IPS-20b (cell line): ENCODE measurements around the gene IP6K2.
"Not testable (repeated sequence)": the region's sequence is repeated elsewhere in the genome, so short reads cannot be mapped to it uniquely, and the experiment has no call there.

ENCODE experiments used
- H3K27ac ChIP-seq: one replicate; pipeline ENCODE4 v1.5.1; 2013; ENCODE audit warnings: low read length
- H3K27me3 ChIP-seq: 2 replicates; pipeline ENCODE4 v1.6.1; 2013; ENCODE audit warnings: mild to moderate bottlenecking, low read length, inconsistent platforms; ENCODE audit not compliant: insufficient read depth
- H3K36me3 ChIP-seq: 2 replicates; pipeline ENCODE4 v1.6.1; 2013; ENCODE audit warnings: low read depth, mild to moderate bottlenecking, inconsistent platforms, low read length, moderate library complexity; ENCODE audit not compliant: insufficient read depth
- H3K4me1 ChIP-seq: 2 replicates; pipeline ENCODE4 v1.6.1; 2013; ENCODE audit warnings: mild to moderate bottlenecking, control low read depth, inconsistent platforms, low read length, moderate library complexity; ENCODE audit not compliant: insufficient read depth
- H3K4me3 ChIP-seq: 2 replicates; pipeline ENCODE4 v1.5.1; 2013; ENCODE audit warnings: mild to moderate bottlenecking, low read length, inconsistent platforms
- H3K9ac ChIP-seq: 2 replicates; pipeline ENCODE4 v1.6.1; 2013; ENCODE audit warnings: low read depth, mild to moderate bottlenecking, inconsistent platforms, low read length, moderate library complexity
- H3K9me3 ChIP-seq: 2 replicates; pipeline ENCODE4 v1.6.1; 2013; ENCODE audit warnings: mild to moderate bottlenecking, low read depth, low read length, inconsistent platforms; ENCODE audit not compliant: insufficient read depth

Gene IP6K2

DNA sequence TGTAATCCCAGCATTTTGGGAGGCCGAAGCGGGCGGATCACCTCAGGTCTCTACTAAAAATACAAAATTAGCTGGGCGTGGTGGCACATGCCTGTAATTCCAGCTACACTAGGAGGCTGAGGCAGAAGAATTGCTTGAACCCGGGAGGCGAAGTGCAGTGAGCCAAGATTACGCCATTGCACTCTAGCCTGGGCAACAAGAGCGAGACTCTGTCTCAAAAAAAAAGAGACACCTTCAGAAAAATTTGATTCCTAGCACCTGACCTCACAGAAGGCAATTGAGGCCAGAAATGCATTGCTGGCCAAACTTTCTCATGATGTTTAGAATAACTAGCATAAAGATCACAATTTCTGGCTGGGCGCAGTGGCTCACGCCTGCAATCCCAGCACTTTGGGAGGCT, 24.2 kb upstream of the IP6K2 start:
- not testable (repeated sequence) for H3K9ac ChIP-seq, H3K4me3 ChIP-seq, H3K4me1 ChIP-seq, H3K36me3 ChIP-seq, H3K27ac ChIP-seq, H3K27me3 ChIP-seq, H3K9me3 ChIP-seq

DNA sequence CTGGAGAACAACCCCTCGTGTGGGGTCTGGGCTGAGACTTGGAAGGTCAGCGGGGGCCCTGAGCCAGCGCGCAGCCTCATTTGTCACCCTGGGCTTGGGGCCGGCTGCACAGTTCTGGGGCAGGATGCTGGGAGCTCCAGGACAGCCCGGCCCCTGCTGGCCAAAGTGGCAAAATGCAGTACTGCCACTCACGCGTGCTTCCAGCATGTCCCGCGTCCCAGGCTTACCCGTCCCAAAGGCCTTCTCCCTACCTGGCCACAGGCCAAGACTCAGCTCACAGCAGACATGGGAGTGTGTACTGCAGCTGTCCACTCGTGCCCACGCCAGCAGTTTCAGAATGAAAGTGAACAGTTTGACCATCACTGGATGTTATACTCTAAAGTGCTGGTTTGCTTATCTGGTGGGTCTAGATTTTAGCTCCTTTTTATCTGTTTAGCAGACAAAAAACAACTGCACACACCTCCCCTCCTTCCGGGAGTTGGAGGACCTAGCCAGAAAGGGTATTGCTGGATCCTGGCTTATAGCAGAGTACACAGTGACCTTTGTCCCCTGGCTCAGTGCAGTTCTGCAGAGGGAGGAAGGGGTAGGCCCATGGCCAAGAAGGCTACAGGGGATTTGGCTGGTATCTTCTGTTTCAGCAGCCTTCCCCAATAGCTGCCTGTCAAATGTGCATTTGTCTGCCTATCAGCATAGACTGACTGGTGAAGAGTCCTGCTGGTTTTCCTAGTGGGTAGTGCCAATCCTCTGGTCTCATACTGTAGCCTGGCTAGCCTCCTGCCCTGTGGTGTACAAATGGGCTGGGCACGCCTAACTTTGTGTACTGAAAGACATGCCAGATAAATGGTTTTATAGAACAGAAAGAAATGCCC, 23.2 kb upstream of the IP6K2 start:
- H3K4me3 ChIP-seq, result no peak overlapping the region
- H3K9me3 ChIP-seq, result no peaks in the 10 kb centered on the region
- no peaks in the 10 kb centered on the region for H3K27me3 ChIP-seq
- H3K27ac ChIP-seq, result no peak overlapping the region
- no peaks in the 10 kb centered on the region for H3K36me3 ChIP-seq
- no peaks in the 10 kb centered on the region for H3K4me1 ChIP-seq
- no peak overlapping the region for H3K9ac ChIP-seq

GRCh38 chr3:48739617-48739954, 22.6 kb upstream of the IP6K2 start:
- H3K9me3 ChIP-seq, result no peaks in the 10 kb centered on the region
- no peaks in the 10 kb centered on the region for H3K27me3 ChIP-seq
- no peaks in the 10 kb centered on the region for H3K36me3 ChIP-seq
- H3K4me3 ChIP-seq, result no peak overlapping the region
- H3K4me1 ChIP-seq, result no peaks in the 10 kb centered on the region
- no peak overlapping the region for H3K9ac ChIP-seq
- H3K27ac ChIP-seq, result no peak overlapping the region

DNA sequence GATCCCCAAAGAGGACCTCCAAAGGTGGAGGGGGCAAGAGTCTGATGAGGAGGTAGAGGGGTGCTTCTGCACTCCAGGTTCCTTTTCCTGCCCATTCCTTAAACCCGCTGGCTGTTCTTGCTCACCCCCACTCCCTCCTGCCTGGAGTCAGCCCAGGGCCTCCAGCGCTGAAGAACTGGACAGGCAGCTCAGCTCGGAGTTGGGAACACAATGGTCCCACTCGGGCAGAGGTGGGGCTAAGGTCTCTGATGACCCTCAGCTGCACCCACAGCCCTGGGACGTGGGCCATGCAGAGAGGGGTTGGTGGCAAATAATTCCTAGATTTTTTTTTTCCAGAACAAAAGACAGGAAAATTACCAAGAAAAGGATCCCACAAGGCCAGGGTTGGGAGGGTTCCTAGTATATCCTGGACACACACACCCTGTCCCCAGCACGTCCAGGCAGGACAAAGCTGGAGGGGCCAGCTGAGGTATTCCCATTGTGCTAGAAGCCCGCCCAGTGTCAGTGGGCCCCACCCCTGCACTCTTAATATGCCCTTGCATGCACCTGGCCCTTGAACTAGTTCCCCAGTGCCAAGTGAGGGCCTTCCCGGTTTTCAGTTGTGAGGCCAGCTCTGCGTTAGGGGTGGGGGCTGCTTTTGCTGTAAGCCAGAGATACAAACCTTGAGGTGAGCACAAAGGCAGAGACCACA, 22.1 kb upstream of the IP6K2 start:
- no peak overlapping the region for H3K9ac ChIP-seq
- no peaks in the 10 kb centered on the region for H3K9me3 ChIP-seq
- no peak overlapping the region for H3K4me3 ChIP-seq
- no peak overlapping the region for H3K27ac ChIP-seq
- no peaks in the 10 kb centered on the region for H3K36me3 ChIP-seq
- H3K4me1 ChIP-seq, result no peaks in the 10 kb centered on the region
- H3K27me3 ChIP-seq, result no peaks in the 10 kb centered on the region

GRCh38 chr3:48738144-48738536, 21.1 kb upstream of the IP6K2 start:
- Histone ChIP-seq H3K27ac (no peak overlapping the region), H3K9me3 (no peaks in the 10 kb centered on the region), H3K4me3 (no peak overlapping the region), H3K27me3 (no peaks in the 10 kb centered on the region), H3K9ac (no peak overlapping the region), H3K36me3 (no peaks in the 10 kb centered on the region), H3K4me1 (no peaks in the 10 kb centered on the region)

- not testable (repeated sequence) for H3K36me3 ChIP-seq, H3K4me3 ChIP-seq, H3K4me1 ChIP-seq, H3K27ac ChIP-seq, H3K27me3 ChIP-seq, H3K9me3 ChIP-seq, H3K9ac ChIP-seq
Observed at GRCh38 chr3:48735075-48735767, 18.2 kb upstream of the IP6K2 start.

GRCh38 chr3:48734541-48734940, 17.5 kb upstream of the IP6K2 start:
- H3K4me1 ChIP-seq, H3K36me3 ChIP-seq, H3K27ac ChIP-seq, H3K27me3 ChIP-seq, H3K4me3 ChIP-seq, H3K9me3 ChIP-seq, H3K9ac ChIP-seq: not testable (repeated sequence)

DNA sequence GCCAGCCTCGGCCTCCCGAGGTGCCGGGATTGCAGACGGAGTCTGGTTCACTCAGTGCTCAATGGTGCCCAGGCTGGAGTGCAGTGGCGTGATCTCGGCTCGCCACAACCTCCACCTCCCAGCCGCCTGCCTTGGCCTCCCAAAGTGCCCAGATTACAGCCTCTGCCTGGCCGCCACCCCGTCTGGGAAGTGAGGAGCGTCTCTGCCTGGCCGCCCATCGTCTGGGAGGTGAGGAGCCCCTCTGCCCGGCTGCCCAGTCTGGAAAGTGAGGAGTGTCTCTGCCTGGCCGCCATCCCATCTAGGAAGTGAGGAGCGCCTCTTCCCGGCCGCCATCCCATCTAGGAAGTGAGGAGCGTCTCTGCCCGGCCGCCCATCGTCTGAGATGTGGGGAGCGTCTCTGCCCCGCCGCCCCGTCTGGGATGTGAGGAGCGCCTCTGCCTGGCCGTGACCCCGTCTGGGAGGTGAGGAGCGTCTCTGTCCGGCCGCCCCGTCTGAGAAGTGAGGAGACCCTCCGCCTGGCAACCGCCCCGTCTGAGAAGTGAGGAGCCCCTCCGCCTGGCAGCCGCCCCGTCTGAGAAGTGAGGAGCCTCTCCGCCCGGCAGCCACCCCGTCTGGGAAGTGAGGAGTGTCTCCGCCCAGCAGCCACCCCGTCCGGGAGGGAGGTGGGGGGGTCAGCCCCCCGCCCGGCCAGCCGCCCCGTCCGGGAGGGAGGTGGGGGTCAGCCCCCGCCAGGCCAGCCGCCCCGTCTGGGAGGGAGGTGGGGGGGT, 16.9 kb upstream of the IP6K2 start:
- H3K27ac ChIP-seq, H3K9me3 ChIP-seq, H3K4me1 ChIP-seq, H3K9ac ChIP-seq, H3K4me3 ChIP-seq, H3K36me3 ChIP-seq, H3K27me3 ChIP-seq: not testable (repeated sequence)

- H3K4me3 ChIP-seq, result no peak overlapping the region
- H3K36me3 ChIP-seq, result no peaks in the 10 kb centered on the region
- no peak overlapping the region for H3K9ac ChIP-seq
- no peaks in the 10 kb centered on the region for H3K4me1 ChIP-seq
- H3K27me3 ChIP-seq, result peaks cover 5% of the 10 kb centered on the region; the same call in 1 of the 2 replicates
- no peak overlapping the region for H3K27ac ChIP-seq
- no peaks in the 10 kb centered on the region for H3K9me3 ChIP-seq
Observed at GRCh38 chr3:48727511-48727910, 10.5 kb upstream of the IP6K2 start.

GRCh38 chr3:48725185-48725855, 8.3 kb upstream of the IP6K2 start:
- H3K27ac ChIP-seq, H3K9me3 ChIP-seq, H3K4me3 ChIP-seq, H3K4me1 ChIP-seq, H3K9ac ChIP-seq, H3K27me3 ChIP-seq, H3K36me3 ChIP-seq: not testable (repeated sequence)

GRCh38 chr3:48723725-48724124, 6.7 kb upstream of the IP6K2 start:
- H3K9ac ChIP-seq, result no peak overlapping the region

More at GRCh38 chr3:48723725-48724124, 6.7 kb upstream of the IP6K2 start:
- peaks cover 10% of the 10 kb centered on the region for H3K27me3 ChIP-seq
- H3K9me3 ChIP-seq, result no peaks in the 10 kb centered on the region
- no peaks in the 10 kb centered on the region for H3K36me3 ChIP-seq
- H3K4me3 ChIP-seq, result no peak overlapping the region
- H3K4me1 ChIP-seq, result no peaks in the 10 kb centered on the region
- H3K27ac ChIP-seq, result no peak overlapping the region
